Panc1 (cell line): ENCODE measurements around the gene KLRC4.
"Not testable (repeated sequence)": the region's sequence is repeated elsewhere in the genome, so short reads cannot be mapped to it uniquely, and the experiment has no call there.

Experiments
- CTCF ChIP-seq: fragments of 450-650 bp; IDR thresholded peaks from 2 replicates; pipeline ENCODE4 v1.5.1; 2017; ENCODE audit warnings: mild to moderate bottlenecking
- POLR2AphosphoS5 ChIP-seq: IDR thresholded peaks from 2 replicates; pipeline ENCODE4 v1.6.1; 2012; ENCODE audit warnings: mild to moderate bottlenecking, low read depth, low read length, moderate library complexity
- SIN3A ChIP-seq: IDR thresholded peaks from 2 replicates; pipeline ENCODE4 v1.6.1; 2012; ENCODE audit warnings: low read depth, mild to moderate bottlenecking, low read length, moderate library complexity, borderline replicate concordance; ENCODE audit not compliant: insufficient read depth
- TCF7L2 ChIP-seq: IDR thresholded peaks from 2 replicates; pipeline ENCODE4 v1.6.1; 2011; ENCODE audit warnings: mild to moderate bottlenecking, low read depth, low read length, inconsistent platforms
- TF ChIP-seq, protein P1 (sequence below), 2 experiments: IDR thresholded peaks; 2 replicates each; pipeline ENCODE4 v1.6.1; 2011 to 2012; ENCODE audit warnings: low read depth in 2 of 2, control low read depth in 1 of 2, low read length in 1 of 2, mild to moderate bottlenecking in 1 of 2, moderate library complexity in 1 of 2; ENCODE audit not compliant: insufficient read depth in 1 of 2

GRCh38 chr12:10387498-10387897 is 22.1 kb downstream of the KLRC4 start:
- not testable (repeated sequence) for TF ChIP-seq POLR2AphosphoS5, CTCF, SIN3A, TCF7L2
- TF ChIP-seq, protein P1, sequence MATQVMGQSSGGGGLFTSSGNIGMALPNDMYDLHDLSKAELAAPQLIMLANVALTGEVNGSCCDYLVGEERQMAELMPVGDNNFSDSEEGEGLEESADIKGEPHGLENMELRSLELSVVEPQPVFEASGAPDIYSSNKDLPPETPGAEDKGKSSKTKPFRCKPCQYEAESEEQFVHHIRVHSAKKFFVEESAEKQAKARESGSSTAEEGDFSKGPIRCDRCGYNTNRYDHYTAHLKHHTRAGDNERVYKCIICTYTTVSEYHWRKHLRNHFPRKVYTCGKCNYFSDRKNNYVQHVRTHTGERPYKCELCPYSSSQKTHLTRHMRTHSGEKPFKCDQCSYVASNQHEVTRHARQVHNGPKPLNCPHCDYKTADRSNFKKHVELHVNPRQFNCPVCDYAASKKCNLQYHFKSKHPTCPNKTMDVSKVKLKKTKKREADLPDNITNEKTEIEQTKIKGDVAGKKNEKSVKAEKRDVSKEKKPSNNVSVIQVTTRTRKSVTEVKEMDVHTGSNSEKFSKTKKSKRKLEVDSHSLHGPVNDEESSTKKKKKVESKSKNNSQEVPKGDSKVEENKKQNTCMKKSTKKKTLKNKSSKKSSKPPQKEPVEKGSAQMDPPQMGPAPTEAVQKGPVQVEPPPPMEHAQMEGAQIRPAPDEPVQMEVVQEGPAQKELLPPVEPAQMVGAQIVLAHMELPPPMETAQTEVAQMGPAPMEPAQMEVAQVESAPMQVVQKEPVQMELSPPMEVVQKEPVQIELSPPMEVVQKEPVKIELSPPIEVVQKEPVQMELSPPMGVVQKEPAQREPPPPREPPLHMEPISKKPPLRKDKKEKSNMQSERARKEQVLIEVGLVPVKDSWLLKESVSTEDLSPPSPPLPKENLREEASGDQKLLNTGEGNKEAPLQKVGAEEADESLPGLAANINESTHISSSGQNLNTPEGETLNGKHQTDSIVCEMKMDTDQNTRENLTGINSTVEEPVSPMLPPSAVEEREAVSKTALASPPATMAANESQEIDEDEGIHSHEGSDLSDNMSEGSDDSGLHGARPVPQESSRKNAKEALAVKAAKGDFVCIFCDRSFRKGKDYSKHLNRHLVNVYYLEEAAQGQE (IDR thresholded peaks at IDR 0.05; ENCODE audit: insufficient read depth in 1 of 2, low read depth in 2 of 2, low read length in 1 of 2): not testable (repeated sequence)
